Endothelial cell (in vitro differentiated cells): ENCODE results near the gene MLPH. TPM values are rescaled to one million over a fixed set of nuclear protein-coding genes. Genes with fewer than 3 reads are reported as not detected.

Source experiments
- DNase-seq: peaks from one replicate; pipeline ENCODE4 v3.0.0; 2021; ENCODE audit warnings: low spot score
- H3K27ac Mint-ChIP-seq: one replicate; pipeline ENCODE4 v1.8.0; 2021; ENCODE audit warnings: mixed read lengths, inconsistent platforms; ENCODE audit not compliant: unreplicated experiment
- H3K27me3 Mint-ChIP-seq: one replicate; pipeline ENCODE4 v1.8.0; 2021; ENCODE audit warnings: mild to moderate bottlenecking, moderate library complexity, mixed read lengths, inconsistent platforms; ENCODE audit not compliant: unreplicated experiment
- H3K36me3 Mint-ChIP-seq: one replicate; pipeline ENCODE4 v1.8.0; 2021; ENCODE audit warnings: mild to moderate bottlenecking, low read depth, mixed read lengths, inconsistent platforms; ENCODE audit not compliant: unreplicated experiment
- H3K4me1 Mint-ChIP-seq: one replicate; pipeline ENCODE4 v1.8.0; 2021; ENCODE audit warnings: mild to moderate bottlenecking, mixed read lengths, inconsistent platforms; ENCODE audit not compliant: unreplicated experiment
- H3K4me3 Mint-ChIP-seq: one replicate; pipeline ENCODE4 v1.8.0; 2021; ENCODE audit warnings: mild to moderate bottlenecking, mixed read lengths, inconsistent platforms; ENCODE audit not compliant: unreplicated experiment
- H3K9me3 Mint-ChIP-seq: one replicate; pipeline ENCODE4 v1.8.0; 2021; ENCODE audit warnings: mixed read lengths, inconsistent platforms; ENCODE audit not compliant: unreplicated experiment
- total RNA-seq: library from RNA; stranded (reverse); fragmentation: NEBNext Ultra II Directional; extraction: Animal tissue kit (Norgen Biotek cat#: 25700); gene quantifications from one replicate; pipeline ENCODE4 v1.2.1, GENCODE V29; 2021; ENCODE audit not compliant: unreplicated experiment
- TF ChIP-seq, protein P1 (sequence below): fragments of 200-600 bp; sonication (generic); IDR thresholded peaks from one replicate; pipeline ENCODE4 v1.5.0; 2021; ENCODE audit warnings: antibody characterized with exemption; ENCODE audit not compliant: unreplicated experiment

The MLPH gene
- total RNA-seq, 1 donor from 2014 or later = 0.36 TPM

DNA sequence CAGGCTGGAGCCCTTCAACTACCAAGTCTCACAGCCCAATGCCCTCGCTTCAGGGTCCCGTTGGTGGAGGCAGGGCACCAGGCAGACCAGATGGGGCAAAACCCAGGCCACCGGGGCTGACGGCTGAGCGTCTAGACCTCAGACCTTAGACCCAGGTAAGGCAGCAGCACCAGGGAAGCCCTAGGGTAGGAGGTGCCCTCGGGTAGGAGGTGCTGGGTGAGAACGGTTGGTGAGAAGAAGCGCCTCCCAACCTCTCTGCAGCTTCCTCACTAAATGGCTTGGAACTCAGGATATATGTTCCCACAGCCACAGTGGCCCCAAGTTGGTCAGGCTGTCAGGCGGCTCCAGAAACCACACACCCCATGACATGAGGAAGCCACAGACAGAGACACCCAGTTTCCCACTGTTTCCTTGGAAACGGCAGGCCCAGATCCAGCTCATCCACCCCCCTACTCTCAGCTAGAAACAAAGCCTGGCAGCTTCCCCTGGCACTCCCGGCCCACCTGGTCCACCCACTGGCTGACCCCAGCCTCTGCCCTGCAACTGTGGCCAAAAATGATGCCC lies 13.1 kb upstream of the MLPH start:
- H3K27ac Mint-ChIP-seq = no peak overlapping the region
- H3K9me3 Mint-ChIP-seq = no peaks in the 10 kb centered on the region
- no peaks in the 10 kb centered on the region for H3K36me3 Mint-ChIP-seq
- no peak for DNase-seq
- no peaks in the 10 kb centered on the region for H3K27me3 Mint-ChIP-seq
- TF ChIP-seq, protein P1, sequence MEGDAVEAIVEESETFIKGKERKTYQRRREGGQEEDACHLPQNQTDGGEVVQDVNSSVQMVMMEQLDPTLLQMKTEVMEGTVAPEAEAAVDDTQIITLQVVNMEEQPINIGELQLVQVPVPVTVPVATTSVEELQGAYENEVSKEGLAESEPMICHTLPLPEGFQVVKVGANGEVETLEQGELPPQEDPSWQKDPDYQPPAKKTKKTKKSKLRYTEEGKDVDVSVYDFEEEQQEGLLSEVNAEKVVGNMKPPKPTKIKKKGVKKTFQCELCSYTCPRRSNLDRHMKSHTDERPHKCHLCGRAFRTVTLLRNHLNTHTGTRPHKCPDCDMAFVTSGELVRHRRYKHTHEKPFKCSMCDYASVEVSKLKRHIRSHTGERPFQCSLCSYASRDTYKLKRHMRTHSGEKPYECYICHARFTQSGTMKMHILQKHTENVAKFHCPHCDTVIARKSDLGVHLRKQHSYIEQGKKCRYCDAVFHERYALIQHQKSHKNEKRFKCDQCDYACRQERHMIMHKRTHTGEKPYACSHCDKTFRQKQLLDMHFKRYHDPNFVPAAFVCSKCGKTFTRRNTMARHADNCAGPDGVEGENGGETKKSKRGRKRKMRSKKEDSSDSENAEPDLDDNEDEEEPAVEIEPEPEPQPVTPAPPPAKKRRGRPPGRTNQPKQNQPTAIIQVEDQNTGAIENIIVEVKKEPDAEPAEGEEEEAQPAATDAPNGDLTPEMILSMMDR = no peak
- H3K4me3 Mint-ChIP-seq = peak overlapping the region; percentile 70
- peaks cover 18% of the 10 kb centered on the region for H3K4me1 Mint-ChIP-seq

DNA sequence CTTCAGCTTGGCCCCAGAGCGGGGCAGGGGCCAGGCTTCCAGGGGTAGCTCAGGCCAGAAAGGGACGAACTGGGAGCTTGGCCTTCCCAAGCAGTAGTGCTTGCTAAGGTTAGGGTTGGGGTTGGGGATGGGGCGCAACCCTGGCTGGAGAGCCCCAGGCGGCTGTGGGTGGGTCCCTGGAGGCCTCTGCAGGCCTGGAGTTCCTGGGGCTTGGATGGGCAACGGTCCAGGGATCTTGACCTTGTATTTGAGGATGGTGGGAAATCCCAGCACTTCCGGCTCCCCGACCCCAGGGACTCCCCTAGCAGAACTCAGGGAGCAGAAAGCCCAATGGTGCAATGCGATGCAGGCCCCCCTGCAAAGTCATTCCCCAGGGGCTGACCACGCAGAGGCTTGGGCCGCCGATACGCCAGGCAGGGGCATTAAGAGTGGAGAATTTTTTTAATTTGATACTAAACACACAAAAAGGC lies 12.6 kb upstream of the MLPH start:
- peaks cover 18% of the 10 kb centered on the region for H3K4me1 Mint-ChIP-seq
- no peaks in the 10 kb centered on the region for H3K27me3 Mint-ChIP-seq
- no peaks in the 10 kb centered on the region for H3K9me3 Mint-ChIP-seq
- peak overlapping the region; percentile 93 for H3K4me3 Mint-ChIP-seq
- no peaks in the 10 kb centered on the region for H3K36me3 Mint-ChIP-seq
- DNase-seq = no peak
- TF ChIP-seq, protein P1 = no peak
- H3K27ac Mint-ChIP-seq = peak overlapping the region; percentile 93

DNA sequence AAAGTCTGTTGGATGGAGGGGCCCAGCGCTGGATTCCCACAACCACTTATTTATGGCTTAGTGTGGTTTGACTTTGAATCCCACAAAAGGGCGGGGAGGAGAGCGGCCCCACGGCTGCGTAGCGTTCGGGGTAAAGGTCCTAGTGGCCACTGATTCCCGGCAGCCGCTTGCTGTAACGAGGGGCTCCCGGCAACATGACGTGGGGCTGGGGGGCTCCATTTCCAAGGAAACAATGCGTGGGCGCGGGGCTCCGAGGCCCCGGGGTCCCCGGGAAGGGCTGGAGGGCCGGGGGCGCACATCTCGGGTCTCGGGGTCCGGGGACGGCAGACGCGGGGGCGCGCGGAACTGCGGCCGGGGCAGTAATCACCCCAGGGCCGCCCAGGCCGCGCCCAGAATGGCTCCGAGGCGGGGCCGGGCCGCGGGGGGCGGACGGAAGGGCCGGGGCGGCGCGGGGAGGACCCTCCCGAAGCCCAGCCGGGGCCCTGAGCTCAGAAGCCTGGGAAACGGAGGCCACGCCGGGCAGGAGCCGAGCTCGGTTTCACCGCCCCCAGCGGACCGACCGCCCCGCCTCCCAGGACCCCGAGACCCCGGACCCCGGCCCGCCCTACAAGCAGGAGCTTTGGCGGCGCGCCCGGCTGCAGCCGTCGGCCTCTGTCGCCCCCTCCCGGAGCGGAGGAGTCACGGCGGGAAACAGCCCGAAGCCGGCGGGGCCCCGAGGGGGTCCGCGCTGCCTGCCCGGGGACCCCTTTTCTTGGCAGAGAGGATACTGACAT lies 11.9 kb upstream of the MLPH start:
- TF ChIP-seq, protein P1 = peak; percentile 93
- no peaks in the 10 kb centered on the region for H3K9me3 Mint-ChIP-seq
- no peaks in the 10 kb centered on the region for H3K36me3 Mint-ChIP-seq
- H3K27me3 Mint-ChIP-seq = no peaks in the 10 kb centered on the region
- peak overlapping the region; percentile 93 for H3K4me3 Mint-ChIP-seq
- DNase-seq = peak; percentile 88
- H3K27ac Mint-ChIP-seq = peak overlapping the region; percentile 93
- H3K4me1 Mint-ChIP-seq = peaks cover 15% of the 10 kb centered on the region

DNA sequence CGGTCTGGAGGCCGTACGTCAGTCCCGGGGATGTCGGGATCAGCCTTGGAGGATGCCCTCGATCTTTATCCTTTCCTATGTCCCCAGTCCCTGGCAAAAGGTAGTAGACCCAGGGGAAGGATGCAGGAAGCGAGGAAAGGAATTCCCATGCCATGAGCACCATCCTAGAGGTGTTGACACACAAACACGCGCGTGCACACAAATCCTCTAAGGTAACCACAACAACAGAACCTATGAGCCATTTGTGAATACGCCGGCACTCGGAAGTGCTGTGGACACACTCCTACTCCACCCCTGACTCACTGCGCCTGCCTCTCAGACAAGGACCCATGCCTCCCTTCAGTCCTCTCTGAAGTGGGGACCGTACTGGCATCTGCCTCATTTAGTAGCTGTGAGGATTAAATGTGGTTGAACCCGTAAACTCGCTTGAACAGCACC lies 11.3 kb upstream of the MLPH start:
- peak overlapping the region; percentile 69 for H3K27ac Mint-ChIP-seq
- H3K9me3 Mint-ChIP-seq = no peaks in the 10 kb centered on the region
- H3K4me1 Mint-ChIP-seq = peaks cover 15% of the 10 kb centered on the region
- no peak for DNase-seq
- peak overlapping the region; percentile 84 for H3K4me3 Mint-ChIP-seq
- no peaks in the 10 kb centered on the region for H3K36me3 Mint-ChIP-seq
- TF ChIP-seq, protein P1 = peak; percentile 39
- no peaks in the 10 kb centered on the region for H3K27me3 Mint-ChIP-seq

DNA sequence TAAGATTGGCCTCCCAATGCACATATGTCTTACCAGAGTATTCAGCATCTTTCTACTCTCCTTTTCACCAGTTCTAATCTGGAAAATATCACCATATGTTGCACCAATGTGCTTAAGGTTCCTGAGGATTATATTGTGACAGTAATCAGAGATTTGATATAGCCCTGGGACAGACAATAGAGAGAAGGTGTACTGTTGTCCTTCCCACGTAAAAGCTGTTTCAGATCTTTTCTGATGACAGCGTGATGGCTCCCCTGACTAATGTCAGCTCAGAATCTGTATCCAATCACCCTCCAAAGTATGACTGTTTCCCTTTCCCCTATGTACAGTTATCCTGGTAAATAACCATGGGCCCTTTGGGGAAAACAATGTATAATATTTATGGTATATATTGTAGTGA lies 9.0 kb upstream of the MLPH start:
- H3K36me3 Mint-ChIP-seq = no peaks in the 10 kb centered on the region
- TF ChIP-seq, protein P1 = no peak
- peaks cover 3% of the 10 kb centered on the region for H3K27me3 Mint-ChIP-seq
- no peak overlapping the region for H3K27ac Mint-ChIP-seq
- no peaks in the 10 kb centered on the region for H3K9me3 Mint-ChIP-seq
- H3K4me3 Mint-ChIP-seq = no peak overlapping the region
- no peak for DNase-seq
- peaks cover 15% of the 10 kb centered on the region for H3K4me1 Mint-ChIP-seq
